ENCODE results near the gene SERPINA1.

Gene SERPINA1

GRCh38 chr14:94391281-94391975 lies 3.0 kb upstream of the SERPINA1 start:
- TF ChIP-seq CTCF (conservative IDR thresholded peaks at IDR 0.05), result no peak
- TF ChIP-seq ZFX (IDR thresholded peaks at IDR 0.05), result no peak
- H3K27ac ChIP-seq, result no peak overlapping the region

DNA sequence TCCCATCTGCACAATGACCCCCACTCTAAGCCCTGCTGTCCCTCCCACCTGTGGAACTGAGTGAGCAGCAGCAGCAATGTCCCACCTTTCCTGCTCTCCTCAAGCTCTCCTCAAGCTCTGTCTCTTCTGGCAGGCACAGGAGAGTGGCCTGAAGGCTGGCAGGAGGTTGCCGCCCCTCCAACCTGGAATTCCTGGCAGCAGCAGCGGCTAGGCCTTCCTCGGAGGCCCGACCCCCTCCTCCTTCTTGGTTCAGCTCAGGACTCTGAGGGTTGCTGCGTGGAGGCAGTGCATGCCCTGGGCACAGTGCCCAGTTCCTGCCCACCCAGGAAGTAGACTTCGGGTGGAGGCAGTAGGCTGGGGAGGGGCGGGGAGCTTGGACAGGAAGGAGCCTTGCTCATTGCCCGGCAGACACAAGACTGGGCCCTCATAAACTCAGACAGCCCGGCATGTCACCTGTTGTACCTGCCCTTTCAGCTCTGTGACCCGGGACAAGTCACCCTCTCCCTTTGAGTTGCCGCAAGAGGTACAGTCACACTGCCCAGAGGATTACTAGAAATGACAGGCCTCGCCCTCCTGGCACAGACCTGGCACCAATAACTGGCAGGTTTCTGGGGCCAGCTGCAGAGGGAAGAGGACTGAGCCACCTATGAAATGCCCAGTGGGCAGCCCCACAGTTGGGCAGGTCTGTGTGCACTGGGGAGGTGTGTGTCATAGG lies 2.1 kb upstream of the SERPINA1 start:
- no peak for TF ChIP-seq ZFX (IDR thresholded peaks at IDR 0.05)
- no peak for TF ChIP-seq CTCF (conservative IDR thresholded peaks at IDR 0.05)
- no peak overlapping the region for H3K27ac ChIP-seq

DNA sequence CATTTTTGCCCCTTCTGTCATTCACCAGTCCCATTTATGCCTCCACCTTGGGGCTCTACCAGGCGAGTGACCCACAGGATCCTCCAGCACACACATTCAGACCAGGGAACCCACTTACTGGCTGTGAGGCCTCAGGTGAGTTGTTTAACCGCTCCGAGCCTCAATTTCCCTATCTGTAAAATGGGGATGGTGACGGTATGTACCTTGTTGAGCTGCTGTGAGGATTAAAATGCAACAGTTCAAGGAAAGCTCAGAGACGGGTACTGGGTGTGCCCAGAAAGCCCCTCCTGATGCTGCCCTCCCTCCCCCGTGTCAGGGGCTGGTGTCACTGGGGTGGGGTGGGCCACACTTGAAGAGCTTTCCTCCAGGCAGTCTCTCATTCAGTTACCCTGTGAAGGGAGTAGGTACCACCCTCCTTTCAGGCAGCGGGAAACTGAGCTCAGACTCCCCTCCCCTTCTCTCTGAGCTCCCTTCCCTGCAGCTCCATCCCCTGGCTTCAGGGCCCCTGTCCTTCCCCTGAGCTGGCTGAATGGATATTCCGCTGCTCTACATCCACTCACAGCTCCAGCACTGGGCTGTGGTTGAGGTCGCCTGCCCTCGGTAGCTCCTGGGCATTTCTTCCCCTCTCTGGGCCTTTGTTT lies 1.4 kb upstream of the SERPINA1 start:
- TF ChIP-seq ZFX (IDR thresholded peaks at IDR 0.05), result no peak
- no peak for TF ChIP-seq CTCF (conservative IDR thresholded peaks at IDR 0.05)
- H3K27ac ChIP-seq, result no peak overlapping the region

DNA sequence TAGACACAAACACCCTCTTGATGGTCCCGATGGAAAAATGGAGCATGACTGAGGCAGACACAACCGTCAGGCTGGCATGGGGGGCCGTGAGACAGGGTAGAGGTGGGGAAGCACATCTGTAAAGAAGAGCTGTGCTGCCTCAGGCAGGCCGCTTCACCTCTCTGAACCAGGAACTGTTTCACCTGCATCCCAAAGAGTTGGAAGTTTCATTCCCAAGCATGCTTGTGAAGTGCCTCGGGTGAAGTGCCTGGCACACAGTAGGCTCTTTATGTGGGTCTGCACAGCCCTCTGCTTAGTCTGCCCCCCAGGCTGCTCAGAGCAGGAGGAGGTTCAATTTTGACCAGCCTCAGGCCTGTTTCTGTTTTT lies 685 bp upstream of the SERPINA1 start:
- no peak for TF ChIP-seq ZFX (IDR thresholded peaks at IDR 0.05)
- TF ChIP-seq CTCF (conservative IDR thresholded peaks at IDR 0.05), result no peak

GRCh38 chr14:94388027-94388383 lies 397 bp downstream of the SERPINA1 start:
- no peak overlapping the region for H3K27ac ChIP-seq
- TF ChIP-seq CTCF (conservative IDR thresholded peaks at IDR 0.05), result no peak
- TF ChIP-seq ZFX (IDR thresholded peaks at IDR 0.05), result no peak

More for the DNA sequence above, 685 bp upstream of the SERPINA1 start:
- H3K27ac ChIP-seq, result no peak overlapping the region

- no peak overlapping the region for H3K27ac ChIP-seq
Measured at GRCh38 chr14:94387051-94388026, 1.1 kb downstream of the SERPINA1 start.

More at GRCh38 chr14:94387051-94388026, 1.1 kb downstream of the SERPINA1 start:
- TF ChIP-seq CTCF (conservative IDR thresholded peaks at IDR 0.05) (no peak), ZFX (IDR thresholded peaks at IDR 0.05) (no peak)

All from C4-2B (cell line).